ENCODE results near the gene POLE. TPM values are rescaled to one million over a fixed set of nuclear protein-coding genes. Genes with fewer than 3 reads are reported as not detected.

POLE gene
- total and polyA plus RNA-seq, 2 experiments from 2014 or later = 6.0 to 16.2 TPM

- Histone ChIP-seq H3K36me3 (ENCODE audit: low read depth) (no peaks in the 10 kb centered on the region), H4K20me1 (ENCODE audit: insufficient read depth) (no peaks in the 10 kb centered on the region), H3K4me2 (ENCODE audit: unreplicated experiment) (no peak overlapping the region), H3F3A (ENCODE audit: insufficient read depth) (no peaks in the 10 kb centered on the region), H3K9ac (no peak overlapping the region), H3K4me3 (no peak overlapping the region), H3K27me3 (replicated peaks; ENCODE audit: insufficient read depth) (no peaks in the 10 kb centered on the region), H2AFZ (no peak overlapping the region), H3K4me1 (ENCODE audit: insufficient read depth) (no peaks in the 10 kb centered on the region), H3K9me3 (ENCODE audit: low read depth) (no peaks in the 10 kb centered on the region), H3K79me2 (ENCODE audit: insufficient read depth) (no peaks in the 10 kb centered on the region), H3K9me2 (ENCODE audit: insufficient read depth) (no peaks in the 10 kb centered on the region), H3K27ac (no peak overlapping the region)
- no peak for DNase-seq
- in situ Hi-C loops (cut with MboI) = no loop called here
- WGBS, 2 experiments (ENCODE audit: low coverage in 1 of 2, low lambda C conversion rate in 2 of 2, missing lambda C conversion rate in 2 of 2) = 56 to 61% methylated on average over 12 of the region's 12 CpGs
- TF ChIP-seq EZH2 (IDR thresholded peaks at IDR 0.05; ENCODE audit: insufficient read depth, poor library complexity, severe bottlenecking) (no peak), EZH2phosphoT487 (IDR thresholded peaks at IDR 0.05; ENCODE audit: insufficient read depth, low read depth) (no peak)
Observed at GRCh38 chr12:132579744-132580143, 107.4 kb downstream of the POLE start.

GRCh38 chr12:132578826-132579225 lies 108.3 kb downstream of the POLE start:
- Histone ChIP-seq H3K4me1 (ENCODE audit: insufficient read depth) (no peaks in the 10 kb centered on the region), H2AFZ (no peak overlapping the region), H4K20me1 (ENCODE audit: insufficient read depth) (no peaks in the 10 kb centered on the region), H3K27me3 (replicated peaks; ENCODE audit: insufficient read depth) (no peaks in the 10 kb centered on the region), H3K9me2 (ENCODE audit: insufficient read depth) (no peaks in the 10 kb centered on the region), H3K36me3 (ENCODE audit: low read depth) (no peaks in the 10 kb centered on the region), H3K4me3 (no peak overlapping the region), H3F3A (ENCODE audit: insufficient read depth) (no peaks in the 10 kb centered on the region), H3K9ac (no peak overlapping the region), H3K9me3 (ENCODE audit: low read depth) (no peaks in the 10 kb centered on the region), H3K4me2 (ENCODE audit: unreplicated experiment) (no peak overlapping the region), H3K79me2 (ENCODE audit: insufficient read depth) (no peaks in the 10 kb centered on the region), H3K27ac (no peak overlapping the region)
- DNase-seq = no peak
- in situ Hi-C loops (cut with MboI) = no loop called here
- TF ChIP-seq EZH2 (IDR thresholded peaks at IDR 0.05; ENCODE audit: insufficient read depth, poor library complexity, severe bottlenecking) = no peak
- TF ChIP-seq EZH2phosphoT487 (IDR thresholded peaks at IDR 0.05; ENCODE audit: insufficient read depth, low read depth) = no peak
- 78 to 83% methylated on average over 4 to 11 of the region's 11 CpGs for WGBS, 2 experiments (ENCODE audit: low coverage in 1 of 2, low lambda C conversion rate in 2 of 2, missing lambda C conversion rate in 2 of 2)

GRCh38 chr12:132578118-132578517 lies 109.0 kb downstream of the POLE start:
- Histone ChIP-seq H4K20me1 (ENCODE audit: insufficient read depth) (no peaks in the 10 kb centered on the region), H3F3A (ENCODE audit: insufficient read depth) (no peaks in the 10 kb centered on the region), H3K4me2 (ENCODE audit: unreplicated experiment) (no peak overlapping the region), H3K36me3 (ENCODE audit: low read depth) (no peaks in the 10 kb centered on the region), H3K4me3 (no peak overlapping the region), H2AFZ (no peak overlapping the region), H3K9me3 (ENCODE audit: low read depth) (no peaks in the 10 kb centered on the region), H3K9me2 (ENCODE audit: insufficient read depth) (no peaks in the 10 kb centered on the region), H3K79me2 (ENCODE audit: insufficient read depth) (no peaks in the 10 kb centered on the region), H3K27ac (no peak overlapping the region), H3K27me3 (replicated peaks; ENCODE audit: insufficient read depth) (no peaks in the 10 kb centered on the region), H3K9ac (no peak overlapping the region), H3K4me1 (ENCODE audit: insufficient read depth) (no peaks in the 10 kb centered on the region)
- no peak for DNase-seq
- TF ChIP-seq EZH2 (IDR thresholded peaks at IDR 0.05; ENCODE audit: insufficient read depth, poor library complexity, severe bottlenecking) = no peak
- no peak for TF ChIP-seq EZH2phosphoT487 (IDR thresholded peaks at IDR 0.05; ENCODE audit: insufficient read depth, low read depth)
- WGBS, 2 experiments (ENCODE audit: low coverage in 1 of 2, low lambda C conversion rate in 2 of 2, missing lambda C conversion rate in 2 of 2) = 92 to 97% methylated on average over 7 to 11 of the region's 11 CpGs
- in situ Hi-C loops (cut with MboI) = no loop called here

GRCh38 chr12:132577191-132577920 lies 109.8 kb downstream of the POLE start:
- no peaks in the 10 kb centered on the region for H3K27me3 ChIP-seq (replicated peaks; ENCODE audit: insufficient read depth)
- no peak overlapping the region for H3K9ac ChIP-seq
- no peaks in the 10 kb centered on the region for H3K36me3 ChIP-seq (ENCODE audit: low read depth)
- TF ChIP-seq EZH2phosphoT487 (IDR thresholded peaks at IDR 0.05; ENCODE audit: insufficient read depth, low read depth) = no peak
- TF ChIP-seq EZH2 (IDR thresholded peaks at IDR 0.05; ENCODE audit: insufficient read depth, poor library complexity, severe bottlenecking) = no peak
- no peaks in the 10 kb centered on the region for H3K9me2 ChIP-seq (ENCODE audit: insufficient read depth)
- H4K20me1 ChIP-seq (ENCODE audit: insufficient read depth) = no peaks in the 10 kb centered on the region
- in situ Hi-C loops (cut with MboI) = no loop called here
- no peak overlapping the region for H2AFZ ChIP-seq
- no peaks in the 10 kb centered on the region for H3F3A ChIP-seq (ENCODE audit: insufficient read depth)
- DNase-seq = no peak
- WGBS, 2 experiments (ENCODE audit: low coverage in 1 of 2, low lambda C conversion rate in 2 of 2, missing lambda C conversion rate in 2 of 2) = 87 to 93% methylated on average over 16 to 22 of the region's 22 CpGs
- H3K79me2 ChIP-seq (ENCODE audit: insufficient read depth) = no peaks in the 10 kb centered on the region
- no peak overlapping the region for H3K27ac ChIP-seq
- no peaks in the 10 kb centered on the region for H3K9me3 ChIP-seq (ENCODE audit: low read depth)
- no peak overlapping the region for H3K4me2 ChIP-seq (ENCODE audit: unreplicated experiment)
- H3K4me1 ChIP-seq (ENCODE audit: insufficient read depth) = no peaks in the 10 kb centered on the region
- H3K4me3 ChIP-seq = no peak overlapping the region
